ENCODE data around the gene SIM1.

The SIM1 gene

DNA sequence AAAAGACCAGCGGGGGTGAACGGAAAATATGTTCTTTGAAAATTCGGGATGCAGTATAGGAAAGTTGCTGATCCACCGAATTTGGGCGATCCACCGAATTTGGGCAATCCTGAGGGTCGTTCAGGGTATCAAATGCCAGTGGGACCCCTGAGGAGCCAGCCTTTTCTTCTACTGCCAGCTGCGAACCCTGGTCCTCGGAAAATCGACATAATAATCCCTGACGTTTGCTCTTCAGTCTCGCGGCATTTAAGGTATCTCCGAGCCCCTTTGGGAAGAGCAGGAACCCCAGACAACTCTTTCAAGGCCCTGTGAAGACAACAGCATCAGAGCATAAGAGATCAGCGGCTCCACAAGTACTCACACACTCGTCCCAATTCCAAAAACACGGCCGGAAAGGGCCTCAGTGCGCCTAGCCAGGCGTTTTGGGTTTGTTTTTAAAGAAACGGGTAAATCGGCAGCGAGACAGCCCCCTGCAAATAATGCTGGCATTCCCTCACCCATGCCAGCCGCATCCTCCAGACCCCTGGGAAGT is 1.0 kb downstream of the SIM1 start:
- TF ChIP-seq CTCF (IDR thresholded peaks at IDR 0.05; ENCODE audit: borderline replicate concordance, extremely low read depth, low read length, poor library complexity, severe bottlenecking) (no peak), EZH2 (IDR thresholded peaks at IDR 0.05; ENCODE audit: borderline replicate concordance, low read depth, low read length, severe bottlenecking) (no peak)
- Histone ChIP-seq H3K27ac (ENCODE audit: low read length) (no peak overlapping the region), H3K9me3 (ENCODE audit: insufficient read depth, low read length, severe bottlenecking) (peaks cover 15% of the 10 kb centered on the region), H4K20me1 (ENCODE audit: insufficient read depth, low read length) (no peaks in the 10 kb centered on the region), H3K4me1 (ENCODE audit: insufficient read depth, low read length) (peaks cover 28% of the 10 kb centered on the region), H3K4me2 (ENCODE audit: insufficient read depth, low read length) (no peak overlapping the region), H3K36me3 (ENCODE audit: insufficient read depth, low read length) (no peaks in the 10 kb centered on the region), H2AFZ (ENCODE audit: low read depth, low read length) (no peak overlapping the region), H3K9ac (ENCODE audit: low read depth, low read length) (no peak overlapping the region), H3K4me3 (ENCODE audit: low read depth in 1 of 2, low read length in 2 of 2) (no peak overlapping the region), H3K27me3 (ENCODE audit: insufficient read depth, low read length, poor library complexity) (no peaks in the 10 kb centered on the region), H3K79me2 (ENCODE audit: insufficient read depth, low read length) (no peaks in the 10 kb centered on the region)
- ATAC-seq (ENCODE audit: insufficient read depth, low read depth) = no peak
- DNase-seq = no peak

DNA sequence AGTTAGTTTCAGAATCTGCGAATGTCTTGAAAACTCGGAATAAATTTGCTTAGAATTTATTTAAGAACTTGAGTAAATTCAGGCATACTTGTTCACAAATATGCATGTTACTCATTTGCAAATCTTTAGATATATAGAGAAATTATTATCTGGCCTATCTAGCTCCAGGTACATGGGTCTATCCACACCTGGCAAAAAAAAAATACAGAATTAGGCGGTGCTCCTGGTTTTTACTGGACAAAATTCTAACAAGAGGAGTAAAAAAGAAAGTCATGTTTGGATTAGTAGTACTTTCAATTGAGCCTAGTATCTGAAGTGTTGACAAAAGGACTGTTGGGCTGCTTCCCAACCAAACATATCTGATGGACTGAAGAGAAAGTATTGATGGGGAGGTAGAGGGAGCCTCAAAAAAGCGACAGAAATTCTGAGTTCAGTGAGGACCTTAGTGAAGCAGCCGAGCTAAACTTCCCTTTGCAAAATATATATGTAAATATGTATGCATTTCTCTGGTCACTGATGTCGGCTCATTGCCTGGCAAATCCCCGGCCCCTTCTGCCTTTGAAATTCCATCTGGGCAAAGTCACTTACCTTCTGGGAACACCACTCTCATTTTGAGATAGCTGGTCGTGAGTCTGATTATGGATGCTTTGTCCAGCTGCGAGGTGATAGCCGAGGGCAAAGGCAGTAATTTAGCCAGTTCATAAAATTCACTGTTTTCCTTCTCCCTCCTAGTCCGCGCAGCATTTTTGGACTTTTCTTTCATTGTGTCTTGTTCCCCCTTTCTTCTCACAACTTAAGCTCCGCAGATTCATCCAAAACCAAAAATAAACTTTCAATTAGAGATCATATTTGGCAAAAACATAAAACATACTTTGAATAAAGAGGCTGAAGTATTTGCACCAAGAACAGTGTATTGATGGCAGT is 1.8 kb downstream of the SIM1 start:
- Histone ChIP-seq H3K4me1 (ENCODE audit: insufficient read depth, low read length) (peaks cover 28% of the 10 kb centered on the region), H3K27ac (ENCODE audit: low read length) (peak overlapping the region; percentile 77; the same call in 1 of the 2 replicates), H3K4me2 (ENCODE audit: insufficient read depth, low read length) (no peak overlapping the region), H3K79me2 (ENCODE audit: insufficient read depth, low read length) (no peaks in the 10 kb centered on the region), H3K9me3 (ENCODE audit: insufficient read depth, low read length, severe bottlenecking) (peaks cover 17% of the 10 kb centered on the region), H3K9ac (ENCODE audit: low read depth, low read length) (no peak overlapping the region), H3K4me3 (ENCODE audit: low read depth in 1 of 2, low read length in 2 of 2) (no peak overlapping the region), H2AFZ (ENCODE audit: low read depth, low read length) (no peak overlapping the region), H3K36me3 (ENCODE audit: insufficient read depth, low read length) (no peaks in the 10 kb centered on the region), H3K27me3 (ENCODE audit: insufficient read depth, low read length, poor library complexity) (no peaks in the 10 kb centered on the region), H4K20me1 (ENCODE audit: insufficient read depth, low read length) (no peaks in the 10 kb centered on the region)
- DNase-seq = no peak
- no peak for ATAC-seq (ENCODE audit: insufficient read depth, low read depth)
- no peak for TF ChIP-seq CTCF (IDR thresholded peaks at IDR 0.05; ENCODE audit: borderline replicate concordance, extremely low read depth, low read length, poor library complexity, severe bottlenecking)
- TF ChIP-seq EZH2 (IDR thresholded peaks at IDR 0.05; ENCODE audit: borderline replicate concordance, low read depth, low read length, severe bottlenecking) = no peak

GRCh38 chr6:100461917-100462705 is 2.6 kb downstream of the SIM1 start:
- Histone ChIP-seq H3K27ac (ENCODE audit: low read length) (peak overlapping the region; percentile 77), H4K20me1 (ENCODE audit: insufficient read depth, low read length) (no peaks in the 10 kb centered on the region), H3K9me3 (ENCODE audit: insufficient read depth, low read length, severe bottlenecking) (peaks cover 25% of the 10 kb centered on the region), H2AFZ (ENCODE audit: low read depth, low read length) (peak overlapping the region; percentile 47; the same call in 1 of the 2 replicates), H3K36me3 (ENCODE audit: insufficient read depth, low read length) (no peaks in the 10 kb centered on the region), H3K79me2 (ENCODE audit: insufficient read depth, low read length) (no peaks in the 10 kb centered on the region), H3K4me1 (ENCODE audit: insufficient read depth, low read length) (peaks cover 28% of the 10 kb centered on the region), H3K27me3 (ENCODE audit: insufficient read depth, low read length, poor library complexity) (no peaks in the 10 kb centered on the region), H3K4me3 (ENCODE audit: low read depth in 1 of 2, low read length in 2 of 2) (peak overlapping the region in 1 of 2 experiments; percentile 27; a peak in 1 of 4 replicates), H3K4me2 (ENCODE audit: insufficient read depth, low read length) (peak overlapping the region; percentile 54), H3K9ac (ENCODE audit: low read depth, low read length) (peak overlapping the region; percentile 42)
- DNase-seq = no peak
- peak; percentile 62 for ATAC-seq (ENCODE audit: insufficient read depth, low read depth)
- no peak for TF ChIP-seq EZH2 (IDR thresholded peaks at IDR 0.05; ENCODE audit: borderline replicate concordance, low read depth, low read length, severe bottlenecking)
- TF ChIP-seq CTCF (IDR thresholded peaks at IDR 0.05; ENCODE audit: borderline replicate concordance, extremely low read depth, low read length, poor library complexity, severe bottlenecking) = no peak

All from DND-41 (cell line).